Activated CD8-positive, alpha-beta memory T cell treated with anti-CD3 and anti-CD28 coated beads, Interleukin-2, amount 50 U/mL, for 24 hours (primary cell): ENCODE data around the gene GPI.
"Not testable (repeated sequence)": the region's sequence is repeated elsewhere in the genome, so short reads cannot be mapped to it uniquely, and the experiment has no call there.

Experiments
- DNase-seq: peaks from one replicate; pipeline ENCODE4 v3.0.0-alpha.2; 2020; ENCODE audit errors: extremely low read depth

Gene GPI

GRCh38 chr19:34364830-34365462 is at the start of gene GPI:
Gene GPI (plus strand): TSS chr19:34365196. CDS start chr19:34365267, 71 bp downstream.
- no peak for DNase-seq

- no peak for DNase-seq
Measured at GRCh38 chr19:34316247-34316646, 48.7 kb upstream of the GPI start.

GRCh38 chr19:34316741-34317301 is 48.2 kb upstream of the GPI start:
- no peak for DNase-seq

- no peak for DNase-seq
Measured at GRCh38 chr19:34317311-34317927, 47.6 kb upstream of the GPI start.

- no peak for DNase-seq
Measured at GRCh38 chr19:34319230-34319585, 45.8 kb upstream of the GPI start.

- no peak for DNase-seq
Measured at GRCh38 chr19:34319785-34320184, 45.2 kb upstream of the GPI start.

GRCh38 chr19:34320277-34320676 is 44.7 kb upstream of the GPI start:
- DNase-seq: no peak

- no peak for DNase-seq
Measured at GRCh38 chr19:34321735-34322134, 43.3 kb upstream of the GPI start.

- DNase-seq: no peak
Measured at GRCh38 chr19:34323433-34324204, 41.4 kb upstream of the GPI start.

- DNase-seq: no peak
Measured at GRCh38 chr19:34324320-34324719, 40.7 kb upstream of the GPI start.

- DNase-seq: no peak
Measured at GRCh38 chr19:34325181-34325580, 39.8 kb upstream of the GPI start.

- DNase-seq: no peak
Measured at GRCh38 chr19:34325981-34326787, 38.8 kb upstream of the GPI start.

- DNase-seq: no peak
Measured at GRCh38 chr19:34327851-34328250, 37.1 kb upstream of the GPI start.

GRCh38 chr19:34328982-34329381 is 36.0 kb upstream of the GPI start:
- no peak for DNase-seq

- no peak for DNase-seq
Measured at GRCh38 chr19:34330116-34330515, 34.9 kb upstream of the GPI start.

GRCh38 chr19:34330596-34330995 is 34.4 kb upstream of the GPI start:
- DNase-seq: not testable (repeated sequence)

- DNase-seq: not testable (repeated sequence)
Measured at GRCh38 chr19:34331596-34331995, 33.4 kb upstream of the GPI start.

- no peak for DNase-seq
Measured at GRCh38 chr19:34332027-34332760, 32.8 kb upstream of the GPI start.

GRCh38 chr19:34335914-34336313 is 29.1 kb upstream of the GPI start:
- no peak for DNase-seq

GRCh38 chr19:34336781-34337271 is 28.2 kb upstream of the GPI start:
- DNase-seq: peak; percentile 18

- no peak for DNase-seq
Measured at GRCh38 chr19:34337739-34338138, 27.3 kb upstream of the GPI start.
